HG03196 (cell line): Measurements from ENCODE around the gene PAAF1.

Experiments used
- ATAC-seq: cut with Tn5 transposase; IDR thresholded peaks from one replicate; pipeline ENCODE4 v1.9.1; 2021; ENCODE audit not compliant: unreplicated experiment

The PAAF1 gene

DNA sequence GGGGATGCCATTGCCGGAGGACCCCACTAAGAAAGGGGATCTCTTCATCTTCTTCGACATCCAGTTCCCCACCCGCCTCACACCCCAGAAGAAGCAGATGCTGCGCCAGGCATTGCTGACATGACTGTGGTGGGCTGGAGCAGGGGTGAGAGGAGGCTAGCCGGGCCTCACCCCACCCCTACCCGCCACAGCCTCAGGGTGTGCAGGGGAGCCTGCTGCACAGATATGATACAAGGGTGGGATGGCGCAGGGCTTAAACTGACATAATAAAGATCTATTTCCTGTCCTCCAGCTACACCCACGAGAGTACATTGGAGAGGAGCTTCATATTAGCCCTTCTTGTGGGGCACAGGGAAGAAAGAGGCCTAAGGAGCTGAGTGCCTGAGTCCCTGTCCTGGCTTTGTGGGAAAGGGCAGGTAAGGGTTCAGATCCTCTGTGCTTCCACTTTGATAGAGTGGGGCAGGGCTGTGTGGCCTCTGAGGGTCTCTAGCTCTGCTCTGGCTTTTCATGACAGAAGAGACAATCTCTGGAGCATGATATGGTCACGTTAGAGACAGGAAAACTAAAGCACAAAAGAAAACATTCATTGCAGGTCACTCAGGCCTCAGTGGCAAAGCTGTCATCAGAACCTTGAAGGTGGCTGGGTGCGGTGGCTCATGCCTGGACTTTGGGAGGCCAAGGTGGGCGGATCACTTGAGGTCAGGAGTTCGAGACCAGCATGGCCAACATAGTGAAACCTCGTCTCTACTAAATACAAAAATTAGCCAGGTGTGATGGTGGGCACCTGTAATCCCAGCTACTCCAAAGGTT is 93.4 kb downstream of the PAAF1 start:
- no peak for ATAC-seq

DNA sequence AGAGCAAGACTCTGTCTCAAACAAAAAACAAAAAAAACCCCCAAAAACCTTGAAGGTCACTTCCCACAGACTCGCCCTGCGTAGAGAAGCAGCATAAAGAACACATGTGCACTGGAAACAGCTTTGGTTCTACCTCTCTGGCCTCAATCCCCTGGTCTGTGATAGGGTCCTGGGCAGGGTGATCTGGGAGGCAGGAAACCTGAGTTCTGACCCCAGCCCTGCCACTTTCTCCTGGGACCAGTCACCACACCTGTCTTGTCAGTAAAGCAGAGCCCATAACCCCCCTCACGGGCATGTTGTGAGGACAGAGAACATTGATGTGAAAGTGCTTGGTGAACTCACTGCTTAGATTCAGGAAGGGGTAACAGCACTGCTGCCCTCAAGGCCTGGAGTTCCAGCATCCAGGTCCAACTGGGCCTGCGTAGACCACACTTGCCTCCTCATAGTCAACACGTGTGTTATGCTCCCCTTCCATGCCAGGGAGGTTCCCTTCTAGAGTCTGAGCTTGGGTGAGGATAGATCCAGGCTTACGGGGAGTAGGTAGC is 94.4 kb downstream of the PAAF1 start:
- ATAC-seq: no peak

DNA sequence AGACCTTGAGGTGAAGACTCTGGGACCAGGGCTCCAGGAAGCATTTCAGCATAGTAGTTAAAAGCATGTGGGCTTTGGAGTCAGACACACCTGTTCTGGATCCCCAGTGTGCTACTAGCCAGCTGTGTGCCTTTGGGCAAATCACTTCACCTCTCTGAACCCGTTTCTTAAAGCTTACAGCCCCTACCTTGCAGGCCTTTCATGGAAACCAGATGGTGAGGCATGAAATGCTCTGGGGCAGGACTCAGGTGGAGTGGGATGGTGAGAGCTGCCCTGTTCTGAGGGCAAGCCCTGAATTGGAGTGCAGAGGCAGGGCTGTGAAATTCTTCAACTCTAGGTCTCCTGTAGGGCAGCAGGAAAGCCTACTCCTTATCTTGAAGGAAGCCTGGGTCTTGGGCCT is 95.4 kb downstream of the PAAF1 start:
- ATAC-seq: no peak

- ATAC-seq: no peak
Measured at GRCh38 chr11:73972620-73973449, 96.0 kb downstream of the PAAF1 start.

- ATAC-seq: no peak
Measured at GRCh38 chr11:73974604-73975478, 98.0 kb downstream of the PAAF1 start.

DNA sequence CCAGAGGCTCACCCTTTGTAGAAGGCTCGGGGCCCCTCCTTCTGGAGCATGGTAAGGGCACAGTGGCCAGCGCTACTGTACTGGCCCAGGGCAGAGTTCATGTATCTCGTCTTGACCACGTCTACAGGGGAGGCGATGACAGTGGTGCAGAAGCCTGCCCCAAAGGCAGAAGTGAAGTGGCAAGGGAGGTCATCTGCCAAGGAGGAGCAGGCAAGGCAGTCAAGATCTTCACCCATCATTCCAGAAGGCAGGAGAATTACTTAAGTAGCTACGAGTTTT is 98.6 kb downstream of the PAAF1 start:
- ATAC-seq: no peak

- ATAC-seq: no peak
Measured at GRCh38 chr11:73976451-73977151, 99.8 kb downstream of the PAAF1 start.

- ATAC-seq: no peak
Measured at GRCh38 chr11:73977856-73978519, 101.2 kb downstream of the PAAF1 start.

- ATAC-seq: no peak
Measured at GRCh38 chr11:73978576-73979086, 101.8 kb downstream of the PAAF1 start.

DNA sequence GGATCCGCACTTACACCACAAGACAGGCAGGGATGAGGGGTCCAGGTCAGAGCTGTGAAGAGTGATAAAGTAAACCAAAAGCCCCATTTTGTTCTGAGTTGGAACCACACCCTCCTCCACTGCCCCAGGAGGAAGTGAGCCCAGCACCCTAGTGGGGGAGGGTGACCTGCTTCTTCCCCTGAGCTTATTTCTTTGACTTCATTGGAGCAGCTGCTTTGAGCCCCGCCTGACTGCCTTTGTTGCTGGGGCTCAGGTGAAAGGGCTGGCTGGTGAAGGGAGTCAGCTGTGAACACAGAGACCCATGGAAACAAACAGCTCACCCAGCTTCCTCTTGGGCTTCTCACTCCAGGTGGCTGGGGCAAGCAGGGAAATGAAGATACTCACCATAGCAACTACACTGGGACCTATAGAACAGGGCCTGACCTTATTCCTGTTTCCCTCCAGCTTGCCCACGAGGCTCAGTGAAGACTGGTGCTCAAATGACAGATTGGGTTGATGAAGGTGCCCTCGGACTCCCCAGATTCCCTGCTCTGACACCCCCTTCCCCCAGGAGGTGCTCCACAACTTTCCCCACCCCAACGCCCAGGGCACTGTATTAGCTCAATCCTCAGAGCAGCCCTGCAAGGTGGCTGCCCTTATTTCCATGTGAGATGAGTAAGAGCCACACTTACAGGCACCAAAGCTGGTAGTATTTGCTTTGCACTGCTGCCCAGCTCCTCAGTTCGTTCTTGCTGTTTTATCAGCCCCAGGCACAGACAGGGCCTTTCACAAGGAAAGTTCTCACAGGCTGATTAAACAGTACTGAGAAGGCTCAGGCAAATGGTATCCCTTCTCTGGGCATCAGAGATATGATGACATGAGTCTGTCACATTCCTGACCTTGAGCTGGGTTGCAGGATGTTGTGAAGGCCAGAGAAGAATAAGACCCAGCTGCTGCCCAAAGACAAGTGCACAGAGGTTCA is 103.5 kb downstream of the PAAF1 start:
- peak; percentile 32 for ATAC-seq
